Trophoblast cell (in vitro differentiated cells and primary cell): ENCODE measurements around the gene TFRC.

Experiments used
- DNase-seq, 2 donors: peaks; one replicate each; pipeline ENCODE4 v3.0.0-alpha.2; 2016
- H2AFZ ChIP-seq: 2 replicates; pipeline ENCODE4 v1.6.1; 2013; ENCODE audit warnings: low read length, moderate library complexity, mild to moderate bottlenecking; ENCODE audit not compliant: insufficient read depth, poor library complexity
- H2AK5ac ChIP-seq: 2 replicates; pipeline ENCODE4 v1.6.1; 2013; ENCODE audit warnings: mild to moderate bottlenecking, low read length
- H2BK120ac ChIP-seq: 2 replicates; pipeline ENCODE4 v1.6.1; 2013; ENCODE audit warnings: low read length, mild to moderate bottlenecking, moderate library complexity; ENCODE audit not compliant: insufficient read depth, poor library complexity
- H2BK12ac ChIP-seq: 2 replicates; pipeline ENCODE4 v1.6.1; 2013; ENCODE audit warnings: mild to moderate bottlenecking, low read length, moderate library complexity
- H2BK5ac ChIP-seq: 2 replicates; pipeline ENCODE4 v1.6.1; 2013; ENCODE audit warnings: low read length, low read depth, moderate library complexity, mild to moderate bottlenecking; ENCODE audit not compliant: poor library complexity
- H3K14ac ChIP-seq: 2 replicates; pipeline ENCODE4 v1.6.1; 2013; ENCODE audit warnings: mild to moderate bottlenecking, low read length
- H3K18ac ChIP-seq: 2 replicates; pipeline ENCODE4 v1.6.1; 2013; ENCODE audit warnings: mild to moderate bottlenecking, low read length
- H3K23ac ChIP-seq: 2 replicates; pipeline ENCODE4 v1.6.1; 2013; ENCODE audit warnings: low read length
- H3K27ac ChIP-seq: 2 replicates; pipeline ENCODE4 v1.5.1; 2013; ENCODE audit warnings: low read depth, mild to moderate bottlenecking, inconsistent platforms, low read length, moderate library complexity
- H3K27me3 ChIP-seq: 2 replicates; pipeline ENCODE4 v1.6.1; 2013; ENCODE audit warnings: inconsistent platforms, mild to moderate bottlenecking, low read length, moderate library complexity; ENCODE audit not compliant: insufficient read depth
- H3K36me3 ChIP-seq, 2 experiments: 1 replicate in 1 of 2; 2 replicates in 1 of 2; pipeline ENCODE4 v1.6.1; 2013; ENCODE audit warnings: low read length in 2 of 2, mild to moderate bottlenecking in 2 of 2, moderate library complexity in 1 of 2; ENCODE audit not compliant: insufficient read depth in 2 of 2, control insufficient read depth in 1 of 2
- H3K4ac ChIP-seq: 2 replicates; pipeline ENCODE4 v1.6.1; 2013; ENCODE audit warnings: low read depth, mild to moderate bottlenecking, low read length, moderate library complexity
- H3K4me1 ChIP-seq, 2 experiments: 1 replicate in 1 of 2; 2 replicates in 1 of 2; pipeline ENCODE4 v1.6.1; 2013; ENCODE audit warnings: low read length in 2 of 2, mild to moderate bottlenecking in 2 of 2, moderate library complexity in 1 of 2; ENCODE audit not compliant: insufficient read depth in 2 of 2, control insufficient read depth in 1 of 2
- H3K4me2 ChIP-seq: 2 replicates; pipeline ENCODE4 v1.6.1; 2013; ENCODE audit warnings: inconsistent platforms, mild to moderate bottlenecking, low read length, moderate library complexity
- H3K4me3 ChIP-seq: 2 replicates; pipeline ENCODE4 v1.5.1; 2013; ENCODE audit warnings: mild to moderate bottlenecking, low read depth, low read length, inconsistent platforms
- H3K79me1 ChIP-seq: one replicate; pipeline ENCODE4 v1.6.1; 2013; ENCODE audit warnings: low read length
- H3K79me2 ChIP-seq: 2 replicates; pipeline ENCODE4 v1.6.1; 2013; ENCODE audit warnings: low read length, mild to moderate bottlenecking; ENCODE audit not compliant: control insufficient read depth, insufficient read depth, poor library complexity
- H3K9ac ChIP-seq: 2 replicates; pipeline ENCODE4 v1.6.1; 2013; ENCODE audit warnings: mild to moderate bottlenecking, low read length
- H3K9me3 ChIP-seq: 2 replicates; pipeline ENCODE4 v1.6.1; 2013; ENCODE audit warnings: low read depth, mild to moderate bottlenecking, control low read depth, inconsistent platforms, low read length; ENCODE audit not compliant: insufficient read depth
- H4K12ac ChIP-seq: 2 replicates; pipeline ENCODE4 v1.6.1; 2013; ENCODE audit warnings: low read depth, mild to moderate bottlenecking, low read length, moderate library complexity
- H4K8ac ChIP-seq: 2 replicates; pipeline ENCODE4 v1.6.1; 2013; ENCODE audit warnings: low read depth, mild to moderate bottlenecking, low read length, moderate library complexity
- H4K91ac ChIP-seq: one replicate; pipeline ENCODE4 v1.6.1; 2013; ENCODE audit warnings: low read depth, mild to moderate bottlenecking, low read length, moderate library complexity
- WGBS: extraction: QIAGEN DNeasy Blood & Tissue Kit; methylation state at CpG from one replicate; pipeline ENCODE4 v1.1.7; 2013; ENCODE audit warnings: missing lambda C conversion rate; ENCODE audit not compliant: insufficient read length, insufficient coverage; ENCODE audit errors: extremely low coverage; 5-methylcytosine and 5-hydroxymethylcytosine counted together

The TFRC gene

DNA sequence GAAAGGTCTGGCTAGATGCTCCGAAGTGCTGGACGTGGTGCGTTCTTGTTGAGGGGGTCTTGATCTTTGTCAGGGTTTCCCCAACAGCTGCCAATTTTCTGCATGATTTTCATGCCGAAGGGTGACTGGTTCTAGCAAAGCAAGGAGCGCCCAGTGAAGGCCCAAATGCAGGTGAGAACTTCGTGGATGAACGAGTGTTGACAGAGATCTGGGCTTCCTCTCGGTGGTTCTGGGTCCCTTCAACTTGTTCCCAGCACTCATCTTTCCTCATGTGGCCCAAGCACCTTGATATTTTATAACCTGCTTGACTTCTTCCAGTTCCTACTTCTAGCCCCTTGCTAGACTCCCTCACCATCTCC is 40.8 kb upstream of the TFRC start:
- Histone ChIP-seq H3K36me3 (no peaks in the 10 kb centered on the region), H2AFZ (peak overlapping the region; percentile 37), H3K18ac (peak overlapping the region; percentile 48), H2BK12ac (peak overlapping the region; percentile 92), H4K91ac (peak overlapping the region; percentile 81), H2BK120ac (peak overlapping the region; percentile 54), H3K23ac (no peak overlapping the region), H3K79me2 (peaks cover under 1% of the 10 kb centered on the region), H3K4ac (no peak overlapping the region), H3K14ac (peak overlapping the region; percentile 47), H3K27ac (peak overlapping the region; percentile 89), H3K4me3 (no peak overlapping the region), H3K9ac (no peak overlapping the region), H3K4me1 (peaks cover 19 to 22% of the 10 kb centered on the region in 2 experiments), H3K27me3 (no peaks in the 10 kb centered on the region), H2BK5ac (peak overlapping the region; percentile 77), H3K4me2 (peak overlapping the region; percentile 46), H2AK5ac (peak overlapping the region; percentile 28), H3K9me3 (no peaks in the 10 kb centered on the region), H3K79me1 (peaks cover 22% of the 10 kb centered on the region), H4K12ac (peak overlapping the region; percentile 28), H4K8ac (peak overlapping the region; percentile 34)
- peak in 1 of 2 donors; percentile 52 for DNase-seq
- WGBS: no CpG with 5 or more reads among the region's 8 CpGs

DNA sequence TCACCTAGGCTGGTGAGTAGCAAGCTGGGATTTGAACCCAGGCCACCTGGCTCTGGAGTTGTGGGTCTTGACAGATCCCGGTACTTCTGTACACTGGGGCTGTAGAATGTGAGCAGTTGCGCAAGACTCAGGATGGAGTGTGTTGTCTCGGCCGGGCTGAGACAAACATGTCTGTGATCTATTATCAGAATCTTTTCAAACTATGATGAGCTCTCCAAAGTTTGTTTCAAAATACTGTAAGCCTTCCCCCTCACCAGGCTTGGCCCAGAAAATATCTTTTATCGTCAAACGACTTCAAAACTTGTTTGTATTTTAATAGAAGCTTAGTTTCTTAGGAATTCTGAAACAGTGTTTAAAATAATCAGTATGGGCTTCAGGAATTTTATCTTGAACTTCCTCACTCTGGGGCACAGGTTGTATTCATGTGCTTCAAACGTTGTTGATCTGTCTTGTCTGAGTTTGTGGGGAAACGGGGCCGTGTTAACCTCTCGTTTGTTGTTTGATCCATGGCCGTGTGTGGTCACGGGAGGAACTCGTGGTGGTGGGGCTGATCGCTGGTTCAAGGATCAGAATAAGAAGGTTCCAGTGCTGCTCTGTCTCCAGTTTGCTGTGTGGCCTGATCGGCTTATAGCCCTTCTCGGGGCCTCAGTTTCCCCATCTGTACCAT is 40.3 kb upstream of the TFRC start:
- H3K9me3 ChIP-seq: no peaks in the 10 kb centered on the region
- WGBS: no CpG with 5 or more reads among the region's 16 CpGs
- no peaks in the 10 kb centered on the region for H3K36me3 ChIP-seq
- no peak overlapping the region for H3K9ac ChIP-seq
- H3K4ac ChIP-seq: no peak overlapping the region
- peak overlapping the region; percentile 54 for H2BK120ac ChIP-seq
- peak overlapping the region; percentile 34 for H4K8ac ChIP-seq
- H2BK12ac ChIP-seq: peak overlapping the region; percentile 92
- H3K4me1 ChIP-seq: peaks cover 14 to 17% of the 10 kb centered on the region in 2 experiments
- peak; percentile 67 to 86 for DNase-seq
- no peak overlapping the region for H3K18ac ChIP-seq
- no peak overlapping the region for H4K12ac ChIP-seq
- peak overlapping the region; percentile 81 for H4K91ac ChIP-seq
- H3K79me2 ChIP-seq: no peaks in the 10 kb centered on the region
- H3K4me2 ChIP-seq: no peak overlapping the region
- H3K27ac ChIP-seq: peak overlapping the region; percentile 89
- H3K4me3 ChIP-seq: no peak overlapping the region
- H3K27me3 ChIP-seq: no peaks in the 10 kb centered on the region
- H2BK5ac ChIP-seq: peak overlapping the region; percentile 77
- H3K14ac ChIP-seq: peak overlapping the region; percentile 47
- no peak overlapping the region for H2AFZ ChIP-seq
- H3K79me1 ChIP-seq: peaks cover 17% of the 10 kb centered on the region
- H2AK5ac ChIP-seq: peak overlapping the region; percentile 28
- no peak overlapping the region for H3K23ac ChIP-seq

DNA sequence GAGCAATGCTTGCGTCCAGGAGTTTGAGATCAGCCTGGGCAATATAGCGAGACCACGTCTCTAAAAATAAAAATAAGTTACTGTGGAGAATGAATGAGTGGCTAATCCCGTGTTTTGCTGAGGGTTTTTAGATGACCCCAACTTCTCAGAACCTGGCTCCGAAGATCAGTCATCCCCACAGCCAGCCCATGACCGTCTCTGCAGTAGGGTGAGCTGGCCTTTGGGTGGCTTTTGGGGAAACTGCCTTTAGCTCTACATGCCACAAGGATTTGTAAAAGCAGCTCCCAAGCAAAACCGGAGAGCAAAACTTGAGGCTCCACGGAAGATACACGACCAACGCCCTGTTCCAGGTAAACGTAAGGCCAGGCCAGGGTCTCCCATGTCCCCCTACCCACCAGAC is 39.2 kb upstream of the TFRC start:
- Histone ChIP-seq H3K4me1 (peaks cover 14 to 15% of the 10 kb centered on the region in 2 experiments), H3K9ac (no peak overlapping the region), H3K79me1 (peaks cover 14% of the 10 kb centered on the region), H2BK120ac (peak overlapping the region; percentile 35), H2AK5ac (peak overlapping the region; percentile 90), H3K4ac (no peak overlapping the region), H3K36me3 (no peaks in the 10 kb centered on the region), H3K4me3 (no peak overlapping the region), H3K79me2 (no peaks in the 10 kb centered on the region), H3K14ac (peak overlapping the region; percentile 44), H4K91ac (peak overlapping the region; percentile 52), H2BK5ac (no peak overlapping the region), H2BK12ac (peak overlapping the region; percentile 83), H3K4me2 (no peak overlapping the region), H3K27ac (no peak overlapping the region), H3K9me3 (no peaks in the 10 kb centered on the region), H4K8ac (no peak overlapping the region), H3K27me3 (no peaks in the 10 kb centered on the region), H3K23ac (no peak overlapping the region), H4K12ac (no peak overlapping the region), H3K18ac (peak overlapping the region; percentile 67), H2AFZ (no peak overlapping the region)
- no peak for DNase-seq
- no CpG with 5 or more reads among the region's 11 CpGs for WGBS

DNA sequence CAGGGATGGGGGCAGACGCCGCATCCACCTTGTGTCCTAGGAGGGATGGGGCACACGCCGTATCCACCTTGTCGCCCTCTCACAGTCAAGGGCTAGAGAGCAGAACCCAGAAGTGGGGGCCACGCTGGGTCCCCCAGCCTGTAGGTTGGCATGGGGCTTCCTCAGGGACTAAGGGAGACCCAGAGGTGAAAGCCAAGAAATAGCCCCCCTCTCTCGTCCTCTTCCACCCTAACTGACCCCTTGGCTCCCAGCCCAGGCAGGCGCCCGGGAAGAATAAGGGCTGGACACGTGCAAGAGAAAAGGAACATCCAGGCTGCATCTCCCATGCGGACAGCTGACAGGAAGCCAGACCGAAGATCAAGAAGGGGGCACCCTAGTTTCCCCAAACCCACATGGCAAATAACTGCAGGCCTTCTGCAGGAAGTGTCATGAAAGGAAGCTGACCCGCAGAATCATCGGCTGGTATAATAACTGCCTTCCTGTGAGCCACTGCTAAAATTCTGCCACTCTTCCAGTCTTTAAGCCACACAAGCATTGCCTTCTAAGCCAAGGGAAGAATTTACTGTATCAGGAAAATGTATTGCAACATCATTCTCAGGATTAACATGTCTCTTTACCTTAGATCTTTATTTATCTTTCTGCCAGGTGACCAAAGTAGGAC is 38.5 kb upstream of the TFRC start:
- Histone ChIP-seq H2BK120ac (no peak overlapping the region), H2BK5ac (peak overlapping the region; percentile 9), H3K9ac (no peak overlapping the region), H3K18ac (no peak overlapping the region), H3K4ac (peak overlapping the region; percentile 42), H3K79me2 (no peaks in the 10 kb centered on the region), H3K27ac (no peak overlapping the region), H3K4me3 (no peak overlapping the region), H2AK5ac (peak overlapping the region; percentile 82), H3K27me3 (no peaks in the 10 kb centered on the region), H4K8ac (no peak overlapping the region), H3K4me1 (peaks cover 14 to 15% of the 10 kb centered on the region in 2 experiments), H2AFZ (peak overlapping the region; percentile 39), H4K91ac (no peak overlapping the region), H2BK12ac (peak overlapping the region; percentile 87), H3K9me3 (no peaks in the 10 kb centered on the region), H3K23ac (no peak overlapping the region), H3K79me1 (peaks cover 14% of the 10 kb centered on the region), H3K36me3 (no peaks in the 10 kb centered on the region), H3K4me2 (no peak overlapping the region), H3K14ac (no peak overlapping the region), H4K12ac (no peak overlapping the region)
- no CpG with 5 or more reads among the region's 14 CpGs for WGBS
- no peak for DNase-seq
